22Rv1 (cell line): ENCODE data around the gene CDK6.

Source experiments
- H3K27ac ChIP-seq: fragments of 450-650 bp; 2 replicates; pipeline ENCODE4 v1.5.1; 2017
- CTCF ChIP-seq: fragments of 450-650 bp; IDR thresholded peaks from 2 replicates; pipeline ENCODE4 v1.5.1; 2017; ENCODE audit warnings: mild to moderate bottlenecking
- ZFX ChIP-seq: fragments of 450-650 bp; IDR thresholded peaks from 2 replicates; pipeline ENCODE4 v1.6.1; 2017; ENCODE audit warnings: antibody characterized with exemption, borderline replicate concordance

The CDK6 gene

DNA sequence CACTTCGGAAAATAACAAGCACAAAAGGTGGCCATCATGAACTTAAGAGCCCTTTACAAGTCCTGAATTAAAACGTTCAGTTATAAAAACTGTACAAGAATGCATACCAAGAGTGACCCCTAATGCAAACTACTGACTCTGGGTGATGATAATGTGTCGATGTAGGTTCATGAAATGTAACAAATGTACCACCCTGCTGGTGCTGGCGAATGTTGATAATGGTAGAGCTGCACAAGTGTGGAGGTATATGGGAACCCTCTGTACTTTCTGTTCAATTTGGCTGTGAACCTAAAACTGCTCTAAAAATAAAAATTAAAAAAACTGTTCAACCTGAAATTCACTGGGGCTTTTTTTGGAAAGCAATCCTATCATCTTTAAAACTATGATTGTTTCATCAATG lies 249.5 kb downstream of the CDK6 start:
- TF ChIP-seq ZFX (no peak), CTCF (no peak)
- no peak overlapping the region for H3K27ac ChIP-seq

DNA sequence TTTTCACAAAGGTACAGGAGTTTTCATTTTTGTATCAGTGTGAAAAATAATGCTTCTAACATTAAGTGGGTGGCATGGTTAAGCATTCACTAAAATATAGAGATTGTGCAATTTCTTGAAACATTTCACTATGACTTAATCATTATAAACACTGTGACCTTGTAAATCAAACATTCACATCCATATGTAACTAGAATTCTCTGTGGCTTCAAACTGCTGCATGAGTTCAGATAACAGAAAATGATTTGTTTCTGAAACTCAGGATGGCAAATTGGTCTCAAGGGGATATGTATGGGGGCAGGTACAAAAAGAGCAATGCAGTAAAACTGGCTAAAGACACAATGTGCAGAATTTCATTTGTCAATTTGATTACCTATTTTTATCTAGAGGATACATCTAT lies 250.0 kb downstream of the CDK6 start:
- TF ChIP-seq CTCF: no peak
- TF ChIP-seq ZFX: no peak
- H3K27ac ChIP-seq: no peak overlapping the region

DNA sequence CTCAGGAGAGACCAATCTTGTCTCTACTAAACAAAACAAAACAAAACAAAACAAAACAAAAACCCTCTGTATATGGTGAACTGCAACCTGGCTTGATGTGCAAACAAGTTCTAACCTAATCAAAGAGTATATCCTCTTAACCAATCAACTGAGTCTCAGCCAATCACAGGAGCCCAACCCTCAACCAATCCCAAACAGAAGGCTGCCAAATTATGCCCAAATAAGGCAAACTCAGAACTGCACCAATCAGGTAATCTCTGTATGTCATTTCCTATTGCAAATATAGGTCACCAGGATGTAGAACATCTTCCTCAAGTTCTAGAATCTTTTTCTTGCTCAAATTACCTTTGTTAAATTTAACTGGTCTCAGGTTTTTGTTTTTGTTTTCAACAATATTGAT lies 251.4 kb downstream of the CDK6 start:
- H3K27ac ChIP-seq: peak overlapping the region; percentile 54
- no peak for TF ChIP-seq CTCF
- TF ChIP-seq ZFX: no peak

DNA sequence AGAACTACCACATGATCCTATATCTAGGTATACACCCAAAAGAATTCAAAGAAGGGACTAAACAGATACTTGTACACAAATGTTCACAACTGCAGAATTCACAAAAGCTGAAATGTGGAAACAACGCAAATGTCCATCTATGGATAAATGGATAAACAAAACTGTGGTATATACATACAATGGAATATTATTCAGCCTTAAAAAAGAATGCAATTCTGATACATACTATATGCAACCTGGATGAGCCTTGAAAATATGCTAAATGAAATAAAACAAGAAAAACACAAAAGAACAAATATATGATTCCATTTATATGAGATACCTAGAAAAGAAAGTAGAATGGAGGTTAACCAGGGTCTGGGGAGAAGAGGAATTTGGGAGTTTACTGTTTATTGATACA lies 253.4 kb downstream of the CDK6 start:
- no peak overlapping the region for H3K27ac ChIP-seq
- TF ChIP-seq CTCF: no peak
- no peak for TF ChIP-seq ZFX

DNA sequence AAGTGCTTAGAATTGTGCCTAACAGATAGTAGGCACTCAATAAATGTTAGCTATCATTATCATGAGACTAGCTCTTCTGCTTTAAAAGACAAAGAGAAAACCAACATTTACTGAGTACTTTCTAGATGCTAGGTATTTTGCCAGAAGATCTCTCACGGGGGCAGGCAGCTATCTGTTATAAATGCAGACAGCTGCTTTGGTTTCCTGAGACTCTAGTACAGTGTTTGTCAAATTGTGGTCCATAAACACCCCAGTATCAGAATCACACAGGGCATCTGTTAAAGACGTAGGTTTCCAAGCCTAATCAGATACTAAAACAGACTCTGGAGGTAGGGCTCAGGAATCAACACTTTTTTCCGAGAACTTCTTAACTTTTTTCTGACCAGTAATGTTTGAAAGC lies 260.1 kb downstream of the CDK6 start:
- TF ChIP-seq CTCF (no peak), ZFX (no peak)
- no peak overlapping the region for H3K27ac ChIP-seq

- H3K27ac ChIP-seq: no peak overlapping the region
- TF ChIP-seq CTCF (no peak), ZFX (no peak)
Measured at GRCh38 chr7:92569137-92569536, 267.2 kb downstream of the CDK6 start.

- TF ChIP-seq ZFX: no peak
- TF ChIP-seq CTCF: no peak
- no peak overlapping the region for H3K27ac ChIP-seq
Measured at GRCh38 chr7:92567460-92567859, 268.9 kb downstream of the CDK6 start.
